SK-N-MC (cell line): ENCODE data around the gene APBA2.

ENCODE experiments used
- EZH2 ChIP-seq: fragments of 200-600 bp; sonication (generic); IDR thresholded peaks from one replicate; pipeline ENCODE4 v1.6.1; 2017; ENCODE audit warnings: antibody characterized with exemption
- POLR2AphosphoS5 ChIP-seq: IDR thresholded peaks from 2 replicates; pipeline ENCODE4 v1.6.1; 2012; ENCODE audit warnings: mild to moderate bottlenecking, low read depth, low read length, borderline replicate concordance

- TF ChIP-seq POLR2AphosphoS5: no peak
- TF ChIP-seq EZH2: no peak
Observed at GRCh38 chr15:29101491-29101890, 215.7 kb downstream of the APBA2 start.
